GM21576 (cell line): ENCODE data around the gene CHST15.

Source experiments
- ATAC-seq: cut with Tn5 transposase; IDR thresholded peaks from one replicate; pipeline ENCODE4 v1.9.1; 2021; ENCODE audit warnings: mild to moderate bottlenecking, moderate library complexity; ENCODE audit not compliant: unreplicated experiment

Gene CHST15

DNA sequence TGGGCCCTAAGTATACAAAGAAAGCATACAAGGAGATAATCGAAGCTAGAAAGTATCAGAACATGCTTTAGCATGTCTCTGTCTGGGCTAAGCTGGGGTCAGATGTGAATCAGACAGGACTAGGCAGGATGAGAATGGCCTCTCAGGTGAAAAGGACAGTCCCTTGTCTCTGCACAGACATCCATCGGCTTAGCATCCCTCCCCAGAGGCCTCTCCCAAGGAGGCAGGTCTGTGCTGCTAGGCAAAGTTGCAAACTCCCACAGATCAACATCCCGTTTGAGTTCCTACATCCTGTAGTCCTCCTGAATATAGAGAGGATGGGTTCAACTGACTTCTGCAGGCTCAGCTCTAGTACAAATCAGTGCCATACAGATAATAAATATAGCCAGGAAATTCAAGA is 24.5 kb downstream of the CHST15 start:
- ATAC-seq: no peak

DNA sequence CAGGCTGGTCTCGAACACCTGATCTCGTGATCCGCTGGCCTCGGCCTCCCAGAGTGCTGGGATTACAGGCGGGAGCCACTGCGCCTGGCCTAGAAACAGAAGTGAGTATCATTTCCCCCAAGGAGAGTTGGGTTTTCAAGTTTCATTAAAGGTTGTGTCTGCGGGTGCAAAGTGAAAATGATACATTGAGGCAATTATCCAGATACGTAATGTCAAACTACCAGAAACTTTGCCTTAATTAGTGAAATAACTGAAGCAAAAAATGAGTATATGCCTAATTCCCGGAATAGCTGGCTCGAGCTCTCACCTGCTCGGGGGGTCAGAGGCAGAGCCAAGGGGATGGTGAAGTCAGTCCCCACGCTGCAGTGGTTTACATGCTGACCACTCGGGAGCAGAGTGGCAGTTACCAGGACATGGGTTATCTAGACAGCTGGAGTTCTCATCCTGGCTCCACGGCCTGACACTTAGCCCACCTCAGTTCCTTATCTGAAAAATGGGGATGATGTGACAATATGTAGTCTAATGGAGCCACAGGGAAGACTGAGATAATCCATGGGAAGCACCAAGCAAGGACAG is 25.5 kb downstream of the CHST15 start:
- ATAC-seq: no peak

DNA sequence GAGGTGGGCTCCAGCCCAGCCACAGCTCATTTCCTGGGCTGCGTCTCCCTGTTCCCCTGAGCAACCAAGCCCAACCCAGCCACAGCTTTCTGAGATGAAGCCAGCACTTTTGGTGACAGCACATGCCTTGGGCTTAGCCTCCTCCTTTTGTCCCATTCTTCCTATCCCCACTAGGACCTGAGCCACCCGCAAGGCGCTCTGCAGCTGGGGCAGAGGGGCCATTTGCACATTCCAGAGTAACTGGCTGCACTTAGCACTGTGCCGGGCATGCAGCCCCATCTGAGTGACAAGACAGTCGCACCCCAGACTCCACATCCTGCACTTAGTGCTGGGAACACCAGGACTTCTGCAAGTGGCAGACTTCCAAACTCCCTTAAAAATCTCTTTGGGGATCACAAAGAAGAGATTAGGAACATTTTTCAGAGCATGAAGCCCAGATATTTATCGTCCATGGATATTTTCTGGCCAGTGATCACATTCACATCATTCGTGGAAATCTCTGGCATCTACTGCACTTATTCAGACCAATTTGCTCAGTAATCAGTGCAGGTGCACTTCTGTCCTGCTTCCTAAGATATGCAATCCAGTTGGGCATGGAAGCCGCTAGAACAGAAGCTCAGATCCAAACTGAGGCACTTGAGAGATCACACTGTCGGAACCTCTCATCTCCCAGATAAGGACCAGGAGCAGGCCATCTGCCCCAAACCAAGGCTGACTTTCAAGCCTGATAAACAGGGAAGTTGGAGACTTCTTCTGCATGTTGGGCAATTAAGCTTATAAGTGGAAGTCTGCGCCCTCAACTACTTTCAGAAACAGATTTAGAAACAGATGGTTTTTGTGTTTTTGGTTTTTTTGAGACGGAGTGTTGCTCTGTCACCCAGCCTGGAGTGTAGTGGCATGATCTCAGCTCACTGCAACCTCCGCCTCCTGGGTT is 26.4 kb downstream of the CHST15 start:
- ATAC-seq: no peak

- no peak for ATAC-seq
These were observed 27.2 kb downstream of the CHST15 start for GRCh38 chr10:124066126-124066700.

DNA sequence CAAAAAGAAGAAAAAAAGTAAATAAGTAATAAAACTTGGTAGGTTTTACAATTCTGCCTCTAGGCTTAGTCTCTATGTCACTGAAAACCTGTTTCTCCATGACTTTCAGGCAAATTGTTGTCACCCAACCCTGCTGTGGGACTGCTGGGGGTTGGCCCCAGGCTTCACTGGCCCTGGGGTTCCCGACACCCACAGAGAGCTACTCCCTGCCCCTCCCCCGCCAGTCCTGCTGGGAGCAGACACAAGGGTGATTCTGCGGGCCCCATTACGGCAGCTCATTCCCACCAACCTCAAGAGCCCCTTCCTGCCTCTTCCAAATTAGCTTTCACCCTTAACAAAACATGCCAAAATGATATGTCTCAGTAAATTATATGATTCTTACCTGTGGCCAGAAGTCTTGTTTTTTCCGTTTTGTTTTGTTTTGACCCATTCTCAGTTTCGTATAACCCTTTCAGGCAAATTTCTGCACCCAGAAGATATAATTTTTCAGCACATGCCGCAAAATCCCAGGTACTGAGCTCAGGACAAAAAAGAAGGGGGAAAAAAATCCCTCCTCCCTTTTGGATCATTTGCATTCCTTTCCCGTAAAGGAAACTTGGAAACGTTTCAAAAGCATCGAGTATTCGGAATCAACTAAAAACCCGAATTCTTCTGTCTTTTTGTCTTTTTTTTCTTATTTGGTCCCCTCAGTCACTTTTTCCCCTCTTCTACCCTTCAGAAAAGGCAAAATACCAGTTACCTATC is 27.8 kb downstream of the CHST15 start:
- no peak for ATAC-seq

DNA sequence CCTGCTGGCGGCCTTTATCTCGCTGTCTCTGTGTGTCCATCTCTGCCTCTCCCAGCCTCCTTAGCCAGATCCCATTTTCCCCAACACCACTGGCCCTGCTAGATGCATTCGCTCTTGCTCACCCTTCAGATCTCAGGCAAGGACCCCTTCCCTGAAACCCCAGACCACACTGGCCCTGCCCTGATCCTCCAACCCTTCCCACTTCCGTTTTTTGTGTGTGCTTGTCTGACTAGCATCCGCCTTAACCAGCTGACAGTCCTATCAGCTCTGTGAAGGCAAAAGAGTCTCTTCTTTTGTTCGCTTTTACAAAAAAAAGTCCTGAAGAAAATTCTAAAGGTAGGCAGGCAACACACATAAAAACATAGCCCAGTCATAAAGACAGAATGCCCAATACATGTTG is 28.7 kb downstream of the CHST15 start:
- ATAC-seq: no peak

- no peak for ATAC-seq
These were observed 29.4 kb downstream of the CHST15 start for GRCh38 chr10:124063750-124064603.

GRCh38 chr10:124062390-124062789 is 31.0 kb downstream of the CHST15 start:
- ATAC-seq: no peak

DNA sequence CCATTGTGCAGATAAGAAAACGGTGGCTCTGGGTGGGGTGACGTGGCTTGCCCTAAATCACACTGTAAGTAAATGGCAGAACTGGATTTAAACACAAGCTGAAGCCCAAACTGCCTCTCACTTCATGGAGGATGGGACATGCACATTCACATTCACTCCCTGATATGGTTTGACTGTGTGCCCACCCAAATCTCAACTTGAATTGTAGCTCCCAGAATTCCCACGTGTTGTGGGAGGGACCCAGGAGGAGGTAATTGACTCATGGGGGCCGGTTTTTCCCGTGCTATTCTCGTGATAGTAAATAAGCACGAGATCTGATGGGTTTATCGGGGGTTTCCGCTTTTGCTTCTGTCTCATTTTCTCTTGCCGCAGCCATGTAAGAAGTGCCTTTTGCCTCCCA is 32.4 kb downstream of the CHST15 start:
- no peak for ATAC-seq

DNA sequence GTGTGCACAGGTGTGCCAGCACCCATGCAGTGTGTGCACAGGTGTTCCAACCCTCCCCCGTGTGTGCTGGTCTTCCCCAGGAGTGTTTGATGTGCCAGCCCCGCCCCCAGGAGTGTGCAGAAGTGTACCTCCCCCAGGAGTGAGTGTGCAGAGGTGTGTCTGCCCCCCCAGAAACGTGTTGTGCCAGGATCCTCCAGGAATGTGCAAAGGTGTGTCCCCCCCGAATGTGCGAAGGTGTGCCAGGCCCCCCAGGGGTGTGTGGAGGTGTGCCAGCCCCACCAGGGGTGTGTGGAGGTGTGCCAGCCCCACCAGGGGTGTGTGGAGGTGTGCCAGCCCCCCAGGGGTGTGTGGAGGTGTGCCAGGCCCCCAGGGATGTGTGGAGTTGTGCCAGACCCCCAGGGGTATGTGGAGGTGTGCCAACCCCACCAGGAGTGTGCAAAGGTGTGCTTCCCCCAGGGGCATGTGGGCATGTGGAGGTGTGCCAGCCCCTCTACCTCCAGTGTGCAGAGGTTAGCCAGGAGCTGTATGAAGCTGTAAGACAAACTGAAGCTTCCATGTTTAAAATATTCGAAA is 33.2 kb downstream of the CHST15 start:
- no peak for ATAC-seq

- no peak for ATAC-seq
These were observed 33.8 kb downstream of the CHST15 start for GRCh38 chr10:124059551-124059950.

DNA sequence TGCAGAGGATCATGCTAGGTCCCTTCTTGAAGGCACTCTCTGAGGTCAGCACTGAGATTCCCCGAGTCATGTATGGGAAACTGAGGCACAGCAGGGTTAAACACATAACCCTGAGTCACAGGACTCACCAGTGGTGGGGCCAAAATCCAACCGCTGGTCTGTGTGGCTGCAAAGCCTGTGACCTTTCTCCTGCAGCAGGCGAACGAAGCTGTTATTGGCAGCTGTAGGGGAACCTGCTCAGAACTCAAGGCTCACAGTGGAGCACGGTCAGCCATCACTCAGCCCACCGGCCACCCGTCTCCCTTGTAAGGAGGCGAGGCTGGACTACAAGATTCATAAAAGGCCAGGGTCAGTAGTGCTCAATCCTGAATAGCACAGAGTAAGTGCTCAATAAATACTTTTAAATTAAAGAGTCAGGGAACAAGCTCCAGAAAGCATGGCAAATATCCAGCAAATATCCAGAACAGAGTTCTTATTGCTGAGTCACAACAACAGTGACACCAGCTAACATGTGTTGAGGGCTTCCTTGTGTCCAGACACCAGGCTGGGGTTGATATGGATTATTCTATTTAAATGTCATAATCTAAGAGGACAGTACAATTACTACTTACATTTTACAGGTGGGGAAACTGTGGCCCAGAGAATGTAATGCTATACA is 34.9 kb downstream of the CHST15 start:
- ATAC-seq: no peak

DNA sequence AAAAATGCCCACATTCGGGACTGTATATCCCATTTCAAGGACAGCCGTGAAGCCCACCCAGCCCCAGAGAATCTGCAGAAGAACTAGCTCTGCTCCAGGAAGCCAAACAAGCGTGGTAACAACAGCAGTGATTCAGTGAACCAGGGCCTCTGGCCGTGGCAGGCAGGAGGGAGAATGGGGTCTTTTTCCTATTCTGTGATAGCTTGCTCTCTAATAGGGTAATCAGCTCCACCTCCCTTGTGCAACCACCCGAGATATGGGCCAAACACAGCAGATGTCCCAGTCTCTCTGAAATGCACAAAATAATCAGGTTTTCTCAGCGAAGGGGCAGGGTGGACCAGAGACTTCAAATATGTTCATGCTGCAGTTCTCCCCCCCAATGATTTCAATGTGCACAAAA is 35.8 kb downstream of the CHST15 start:
- ATAC-seq: no peak

GRCh38 chr10:124056337-124056980 is 36.9 kb downstream of the CHST15 start:
- ATAC-seq: no peak

- no peak for ATAC-seq
These were observed 39.4 kb downstream of the CHST15 start for GRCh38 chr10:124053971-124054370.

GRCh38 chr10:124052561-124052960 is 40.8 kb downstream of the CHST15 start:
- no peak for ATAC-seq

DNA sequence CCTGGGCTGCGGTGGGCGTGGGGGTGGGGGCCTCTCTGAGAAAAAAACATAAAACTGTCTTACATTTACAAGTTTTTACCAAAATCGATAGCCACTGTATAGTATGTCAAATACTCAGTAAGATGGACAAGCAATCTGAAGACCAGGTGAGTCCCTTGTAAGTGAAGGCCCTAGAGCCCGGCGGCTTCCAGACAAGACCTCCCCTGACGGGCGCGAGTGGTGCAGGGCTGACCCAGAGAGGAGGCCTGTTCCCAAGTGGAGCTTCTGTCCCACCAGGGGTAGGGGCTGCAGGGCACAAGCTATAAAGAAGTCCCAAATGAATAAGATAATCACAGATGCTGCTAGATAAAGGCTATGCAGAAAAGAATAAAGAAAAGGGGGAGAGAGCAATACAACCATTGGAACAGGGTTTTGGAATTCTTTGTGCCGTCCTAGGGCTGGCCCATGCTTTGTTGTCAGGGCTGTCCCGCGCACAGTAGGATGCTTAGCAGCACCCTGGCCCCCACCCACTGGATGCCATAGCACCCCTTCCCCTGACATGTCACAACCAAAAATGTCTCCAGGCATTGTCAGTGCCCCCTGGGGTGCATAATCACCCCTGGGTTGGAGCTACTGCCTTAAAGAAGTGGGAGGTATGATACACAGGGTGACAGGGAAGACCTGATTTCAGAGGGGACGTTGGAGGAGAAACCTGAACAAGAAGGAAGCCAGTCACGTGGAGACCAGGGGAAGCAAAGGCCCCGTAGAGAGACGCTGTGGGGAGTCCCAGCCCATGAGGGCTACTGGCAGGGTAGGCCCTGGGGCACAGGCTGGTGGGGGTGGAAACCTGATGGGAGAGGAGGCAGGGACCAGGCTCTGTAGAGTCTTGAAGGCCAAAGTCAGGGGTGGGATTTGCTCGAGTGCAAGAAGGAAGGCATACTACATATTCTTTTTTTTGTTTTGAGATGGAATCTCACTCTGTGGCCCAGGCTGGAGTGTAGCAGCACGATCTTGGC is 43.1 kb downstream of the CHST15 start:
- ATAC-seq: no peak

DNA sequence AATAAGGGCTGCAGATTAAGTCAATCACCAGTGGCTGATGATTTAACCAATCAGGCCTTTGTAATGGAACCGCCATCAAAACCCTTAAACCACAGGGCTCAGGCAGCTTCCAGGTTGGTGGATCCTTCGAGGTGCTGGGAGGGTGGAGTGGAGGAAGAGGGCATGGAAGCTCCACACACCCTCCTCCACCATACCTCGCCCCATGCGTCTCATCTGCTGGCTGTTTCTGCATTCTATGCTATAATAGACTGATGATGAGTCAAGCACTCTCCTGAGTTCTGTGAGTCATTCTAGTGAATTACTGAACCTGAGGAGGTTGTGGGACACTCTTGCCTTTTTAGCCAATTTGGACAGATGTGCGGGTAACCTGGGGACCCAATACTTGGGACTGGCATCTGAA is 43.9 kb downstream of the CHST15 start:
- ATAC-seq: no peak
